HEK293T (cell line): ENCODE measurements around the gene ICAM4.

Experiments used
- BHLHE40 ChIP-seq: fragments of 450-650 bp; IDR thresholded peaks from 2 replicates; pipeline ENCODE4 v1.6.1; 2016; ENCODE audit warnings: mild to moderate bottlenecking, moderate library complexity, borderline replicate concordance
- ELF4 ChIP-seq: fragments of 450-650 bp; IDR thresholded peaks from 2 replicates; pipeline ENCODE4 v1.6.1; 2017; ENCODE audit warnings: antibody characterized with exemption
- FOXA1 ChIP-seq: fragments of 450-650 bp; IDR thresholded peaks from 2 replicates; pipeline ENCODE4 v1.6.1; 2016; ENCODE audit warnings: mild to moderate bottlenecking
- FOXK2 ChIP-seq: fragments of 450-650 bp; IDR thresholded peaks from 2 replicates; pipeline ENCODE4 v1.6.1; 2016; ENCODE audit warnings: mild to moderate bottlenecking
- SP1 ChIP-seq: fragments of 450-650 bp; IDR thresholded peaks from 2 replicates; pipeline ENCODE4 v1.6.1; 2017
- SUZ12 ChIP-seq: fragments of 450-650 bp; IDR thresholded peaks from 2 replicates; pipeline ENCODE4 v1.6.1; 2016; ENCODE audit warnings: mild to moderate bottlenecking

DNA sequence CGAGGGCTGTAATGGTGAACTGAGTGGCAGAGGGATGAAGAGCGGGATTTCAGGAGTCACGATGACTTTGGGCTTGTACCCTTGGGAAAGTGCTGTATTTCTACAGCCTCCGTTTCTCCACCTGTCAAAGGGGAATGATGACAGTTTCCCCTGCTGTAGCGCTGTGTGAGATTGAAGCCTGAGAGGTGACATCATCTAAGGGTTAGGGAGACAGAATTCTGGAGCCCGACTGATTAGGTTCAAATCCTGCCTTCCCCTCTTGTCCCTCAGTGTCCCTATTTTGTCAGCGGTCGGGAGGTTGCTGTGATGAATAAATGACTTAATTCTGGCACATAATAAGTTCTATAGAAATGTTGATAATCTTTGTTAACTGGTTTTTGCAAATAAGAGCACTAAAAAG, 34.0 kb upstream of the ICAM4 start:
- TF ChIP-seq SUZ12 (no peak), FOXK2 (no peak), BHLHE40 (no peak), FOXA1 (no peak), ELF4 (no peak), SP1 (no peak)
